K562 (cell line): ENCODE data around the gene RNF19B. TPM values are rescaled to one million over a fixed set of nuclear protein-coding genes. Genes with fewer than 3 reads are reported as not detected.

Source experiments
- ATAC-seq: fragments of 200-7000 bp; cut with Tn5 transposase; 3 replicates; pipeline ENCODE4 v1.9.1; 2020; ENCODE audit warnings: moderate library complexity
- BruUV-seq: library from RNA; stranded (reverse); fragments of 400-500 nt; replicated peaks from 2 replicates; lab custom pipeline; 2021; lab: Mats Ljungman, UMichigan
- CTCF ChIA-PET: fragments of 300-600 bp; formaldehyde crosslinking; extraction: SDS; loops from one replicate; lab custom pipeline; 2021; ENCODE audit warnings: low intra/inter-chr PET ratio; lab: Yijun Ruan, JAX
- POLR2A ChIA-PET: fragments of 300-600, 350-650 bp; sonication (Branson Sonifier 250); formaldehyde crosslinking; extraction: SDS; loops from one replicate; lab custom pipeline; 2021; ENCODE audit warnings: antibody characterized with exemption, inconsistent platforms; lab: Yijun Ruan, JAX
- DNase-seq, 4 experiments: peaks; one replicate each; pipeline versions ENCODE4 v3.0.0 to v3.0.0-alpha.2; 2011 to 2018; ENCODE audit warnings: low spot score in 3 of 4, mixed read lengths in 3 of 4; ENCODE audit errors: extremely low read depth in 1 of 4
- FAIRE-seq: peaks from 2 replicates; lab custom pipeline; 2011; peaks lifted over from hg19 to GRCh38; lab: Jason Lieb, UNC
- H2AFZ ChIP-seq: 2 replicates; pipeline ENCODE4 v1.6.0; 2011; ENCODE audit warnings: low read depth, low read length, control low read depth, inconsistent platforms
- H3K27ac ChIP-seq: fragments of 200-600 bp; 3 replicates; pipeline ENCODE4 v1.8.0; 2011; ENCODE audit warnings: low read depth, mild to moderate bottlenecking, control low read depth, inconsistent platforms, low read length, moderate library complexity, mixed read lengths; ENCODE audit errors: extremely low read depth
- H3K27me3 ChIP-seq, 2 experiments: fragments of 300-600 bp in 1 of 2; 2 replicates in 1 of 2; 3 replicates in 1 of 2; pipeline versions ENCODE4 v1.6.0 to v1.8.0; 2011; ENCODE audit warnings: inconsistent platforms in 2 of 2, low read length in 2 of 2, mild to moderate bottlenecking in 1 of 2, mixed read lengths in 1 of 2, moderate library complexity in 1 of 2; ENCODE audit not compliant: control insufficient read depth in 2 of 2, insufficient read depth in 2 of 2
- H3K36me3 ChIP-seq: fragments of 300-600 bp; 3 replicates; pipeline ENCODE4 v1.8.0; 2011; ENCODE audit warnings: mild to moderate bottlenecking, low read length, inconsistent platforms; ENCODE audit not compliant: control insufficient read depth, insufficient read depth
- H3K4me1 ChIP-seq, 2 experiments: fragments of 200-600 bp in 1 of 2; replicated peaks in 1 of 2; 2 replicates in 1 of 2; 3 replicates in 1 of 2; pipeline versions ENCODE4 v1.5.1 to v1.8.0; 2011; ENCODE audit warnings: inconsistent platforms in 2 of 2, low read length in 2 of 2, mild to moderate bottlenecking in 1 of 2, mixed read lengths in 1 of 2, moderate library complexity in 1 of 2; ENCODE audit not compliant: control insufficient read depth in 2 of 2, insufficient read depth in 2 of 2
- H3K4me2 ChIP-seq: 2 replicates; pipeline ENCODE4 v1.6.1; 2011; ENCODE audit warnings: low read length, control low read depth, inconsistent platforms, mixed read lengths; ENCODE audit not compliant: insufficient read depth
- H3K4me3 ChIP-seq: fragments of 200-600 bp; sonication (generic), shearing (Covaris generic); 2 replicates; pipeline ENCODE4 v1.5.1; 2016; ENCODE audit warnings: control low read depth, inconsistent platforms
- H3K79me2 ChIP-seq: fragments of 200-600 bp; 3 replicates; pipeline ENCODE4 v1.8.0; 2011; ENCODE audit warnings: low read length, inconsistent platforms; ENCODE audit not compliant: control insufficient read depth, insufficient read depth
- H3K9ac ChIP-seq, 2 experiments: 2 replicates each; pipeline versions ENCODE4 v1.6.0 to v1.6.1; 2011; ENCODE audit warnings: low read depth in 2 of 2, low read length in 2 of 2, control low read depth in 1 of 2, inconsistent platforms in 1 of 2, mild to moderate bottlenecking in 1 of 2, mixed read lengths in 1 of 2; ENCODE audit not compliant: insufficient read depth in 1 of 2
- H3K9me1 ChIP-seq: one replicate; pipeline ENCODE4 v1.6.0; 2011; ENCODE audit warnings: inconsistent platforms, mild to moderate bottlenecking, low read length, moderate library complexity; ENCODE audit not compliant: control insufficient read depth, insufficient read depth
- H3K9me3 ChIP-seq: replicated peaks from 2 replicates; pipeline ENCODE4 v1.5.1; 2011; ENCODE audit warnings: low read depth, low read length, inconsistent platforms; ENCODE audit not compliant: control insufficient read depth, insufficient read depth
- H4K20me1 ChIP-seq: replicated peaks from 2 replicates; pipeline ENCODE4 v1.6.1; 2011; ENCODE audit warnings: low read length, inconsistent platforms, mixed read lengths; ENCODE audit not compliant: control insufficient read depth, insufficient read depth
- ARID2 ChIP-seq: fragments of 450-650 bp; IDR thresholded peaks from 2 replicates; pipeline ENCODE4 v1.6.1; 2017; ENCODE audit warnings: antibody characterized with exemption, mild to moderate bottlenecking
- BHLHE40 ChIP-seq: IDR thresholded peaks from 2 replicates; pipeline ENCODE4 v1.6.1; 2011; ENCODE audit warnings: low read length, improper control_type of control experiment
- HMG20B ChIP-seq: fragments of 250-450 bp; sonication (Bioruptor Pico); IDR thresholded peaks from 2 replicates; pipeline ENCODE4 v1.5.0; 2021; ENCODE audit warnings: mild to moderate bottlenecking
- HSF4 ChIP-seq: fragments of 250-450 bp; sonication (Bioruptor Pico); IDR thresholded peaks from 2 replicates; pipeline ENCODE4 v2.1.2; 2022; ENCODE audit warnings: mild to moderate bottlenecking, moderate library complexity, borderline replicate concordance
- KAT8 ChIP-seq: fragments of 450-650 bp; IDR thresholded peaks from 2 replicates; pipeline ENCODE4 v1.6.1; 2016; ENCODE audit warnings: low read depth, mild to moderate bottlenecking
- MTF1 ChIP-seq: fragments of 250-450 bp; sonication (Bioruptor Pico); IDR thresholded peaks from 2 replicates; pipeline ENCODE4 v1.9.0; 2021; ENCODE audit warnings: moderate library complexity, mild to moderate bottlenecking, inconsistent platforms, borderline replicate concordance
- ZC3H4 ChIP-seq: sonication (generic); formaldehyde crosslinking; IDR thresholded peaks from 2 replicates; pipeline ENCODE4 v1.9.0; 2021; ENCODE audit warnings: missing genetic modification reagents, borderline replicate concordance
- ZKSCAN3 ChIP-seq: fragments of 250-450 bp; sonication (Bioruptor Pico); IDR thresholded peaks from 2 replicates; pipeline ENCODE4 v1.4.0; 2020
- ZNF324 ChIP-seq: fragments of 250-450 bp; sonication (Bioruptor Pico); IDR thresholded peaks from 2 replicates; pipeline ENCODE4 v1.4.0; 2020; ENCODE audit warnings: mild to moderate bottlenecking
- WGBS: fragments of 100-300 bp; shearing (Covaris generic); methylation state at CpG from one replicate; pipeline ENCODE4 v1.1.6; 2016; ENCODE audit warnings: low coverage, mixed read lengths; ENCODE audit not compliant: insufficient coverage; ENCODE audit errors: missing lambda C conversion rate; 5-methylcytosine and 5-hydroxymethylcytosine counted together
- in situ Hi-C: fragments of 300-500 bp; cut with MboI; formaldehyde crosslinking; loops from 4 replicates; pipeline ENCODE4 v1.15.0; 2018; ENCODE audit warnings: inconsistent platforms, mixed read lengths
- intact Hi-C: fragments of 100-400 bp; cut with micrococcal nuclease; formaldehyde crosslinking; loops from 2 replicates; pipeline ENCODE4 v1.14.2; 2022
- polyA plus RNA-seq, 8 experiments: library from polyadenylated mRNA; depleted of rRNA in 4 of 8; stranded (reverse) in 5 of 8; unstranded in 3 of 8; fragments of >200 nt; fragmentation: Nextera tagmentation in 2 of 8; fragmentation: Illumina TruSeq in 1 of 8; extraction: Ambion mirVana in 2 of 8; extraction: Trizol in 1 of 8; gene quantifications; 2 replicates each; pipeline versions ENCODE4 v1.2.1 to v1.2.3, GENCODE V29; 2011 to 2014; ENCODE audit warnings: inconsistent platforms in 1 of 8, missing spikeins in 1 of 8
- total RNA-seq, 7 experiments: library from RNA; depleted of rRNA in 6 of 7; stranded (reverse); fragments of >200 nt in 6 of 7; fragmentation: Illumina TruSeq in 2 of 7; extraction: Trizol in 2 of 7; gene quantifications; 2 replicates each; pipeline versions ENCODE4 v1.2.1 to v1.2.3, GENCODE V29; 2011 to 2021; ENCODE audit warnings: low replicate concordance in 1 of 7
- TF ChIP-seq, protein P1 (sequence below), 2 experiments: IDR thresholded peaks; 2 replicates each; pipeline ENCODE4 v1.6.1; 2011; ENCODE audit warnings: borderline replicate concordance in 1 of 2, control low read depth in 1 of 2, low read depth in 1 of 2, low read length in 1 of 2, mild to moderate bottlenecking in 1 of 2, mixed read lengths in 1 of 2, moderate library complexity in 1 of 2; ENCODE audit not compliant: insufficient read depth in 1 of 2, insufficient read length in 1 of 2, poor library complexity in 1 of 2, severe bottlenecking in 1 of 2; ENCODE audit errors: extremely low read depth in 1 of 2
- TF ChIP-seq, protein P2 (sequence below): fragments of 450-650 bp; formaldehyde crosslinking; IDR thresholded peaks from 2 replicates; pipeline ENCODE4 v1.4.0; 2020; ENCODE audit warnings: mild to moderate bottlenecking, moderate library complexity
- TF ChIP-seq, protein P3 (sequence below): fragments of 250-450 bp; sonication (Bioruptor Pico); IDR thresholded peaks from 2 replicates; pipeline ENCODE4 v1.5.0; 2021; ENCODE audit warnings: mild to moderate bottlenecking, borderline replicate concordance
- TF ChIP-seq, protein P4 (sequence below): IDR thresholded peaks from 2 replicates; pipeline ENCODE4 v1.6.1; 2011; ENCODE audit warnings: borderline replicate concordance, low read depth, mild to moderate bottlenecking, moderate library complexity, low read length; ENCODE audit not compliant: insufficient read depth, poor library complexity, severe bottlenecking

Gene RNF19B
- total and polyA plus RNA-seq, 9 of the 15 experiments (the other 6 are each of a cell fraction or from before 2014, with no cell fraction given) = 2.6 to 14.9 (median 10.1) TPM

DNA sequence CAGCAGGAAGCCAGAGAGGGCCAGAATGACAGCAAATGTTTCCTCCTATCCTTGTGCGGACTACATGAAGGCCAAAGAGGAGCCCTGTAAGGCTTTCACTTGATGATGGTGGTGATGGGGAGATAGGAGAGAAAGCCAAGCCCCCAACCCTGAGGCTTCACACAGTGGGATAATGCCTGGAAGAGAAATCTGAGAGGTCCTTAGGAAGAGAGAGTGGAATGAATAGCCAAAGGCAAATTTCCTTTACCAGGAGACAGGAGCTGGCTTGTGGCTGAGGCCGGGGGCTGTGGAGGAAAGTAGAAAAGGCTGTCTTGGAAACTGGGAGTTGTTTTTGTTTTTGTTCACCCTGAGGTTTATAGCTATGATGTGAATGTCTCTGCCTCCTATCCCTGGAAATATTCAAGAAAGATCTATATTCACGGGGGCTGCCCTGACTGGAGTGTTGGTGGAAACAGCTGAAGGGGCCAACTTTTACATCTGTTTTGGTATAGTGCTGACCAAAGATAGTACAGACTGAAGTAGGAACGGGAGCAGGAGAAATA, 13.0 kb upstream of the RNF19B start:
- Histone ChIP-seq H3K4me3 (no peak overlapping the region), H4K20me1 (no peaks in the 10 kb centered on the region), H3K4me1 (peaks cover 0 to 8% of the 10 kb centered on the region in 2 experiments; a peak in 4 of 5 replicates), H3K9me3 (no peaks in the 10 kb centered on the region; the same call in 1 of the 2 replicates), H3K36me3 (no peaks in the 10 kb centered on the region), H3K9ac (no peak overlapping the region), H2AFZ (no peak overlapping the region), H3K9me1 (no peaks in the 10 kb centered on the region), H3K79me2 (no peaks in the 10 kb centered on the region), H3K27ac (no peak overlapping the region), H3K4me2 (no peak overlapping the region), H3K27me3 (peaks cover 8 to 9% of the 10 kb centered on the region in 2 experiments)
- intact Hi-C loops (no loop called here), in situ Hi-C loops (no loop called here)
- ChIA-PET CTCF (interaction anchor here (0.6 kb wide), 1 partner anchor 1875 kb away, joined by 8 read pairs; no protein-coding TSS in a partner anchor), POLR2A (interaction anchor here (0.6 to 1.6 kb wide), 3 partner anchors 13 to 103 kb away, joined by 3 to 8 read pairs (median 4); partner anchors contain the start of genes AZIN2 and RNF19B)
- ATAC-seq (no peak), DNase-seq (no peak), FAIRE-seq (no peak)
- BruUV-seq = no TSS peak
- WGBS = 23% methylated on average over 4 of the region's 4 CpGs
- TF ChIP-seq ZC3H4 (CRISPR knock-in tag) (no peak), HSF4 (CRISPR knock-in tag) (no peak), KAT8 (no peak), ZNF324 (CRISPR knock-in tag) (no peak), BHLHE40 (no peak), ARID2 (no peak), HMG20B (CRISPR knock-in tag) (no peak), MTF1 (no peak), ZKSCAN3 (CRISPR knock-in tag) (no peak)
- TF ChIP-seq, protein P1, sequence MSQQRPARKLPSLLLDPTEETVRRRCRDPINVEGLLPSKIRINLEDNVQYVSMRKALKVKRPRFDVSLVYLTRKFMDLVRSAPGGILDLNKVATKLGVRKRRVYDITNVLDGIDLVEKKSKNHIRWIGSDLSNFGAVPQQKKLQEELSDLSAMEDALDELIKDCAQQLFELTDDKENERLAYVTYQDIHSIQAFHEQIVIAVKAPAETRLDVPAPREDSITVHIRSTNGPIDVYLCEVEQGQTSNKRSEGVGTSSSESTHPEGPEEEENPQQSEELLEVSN (IDR thresholded peaks at IDR 0.05; ENCODE audit: borderline replicate concordance in 1 of 2, extremely low read depth in 1 of 2, insufficient read depth in 1 of 2, insufficient read length in 1 of 2, low read depth in 1 of 2, low read length in 1 of 2, poor library complexity in 1 of 2, severe bottlenecking in 1 of 2) = no peak
- TF ChIP-seq, protein P2, sequence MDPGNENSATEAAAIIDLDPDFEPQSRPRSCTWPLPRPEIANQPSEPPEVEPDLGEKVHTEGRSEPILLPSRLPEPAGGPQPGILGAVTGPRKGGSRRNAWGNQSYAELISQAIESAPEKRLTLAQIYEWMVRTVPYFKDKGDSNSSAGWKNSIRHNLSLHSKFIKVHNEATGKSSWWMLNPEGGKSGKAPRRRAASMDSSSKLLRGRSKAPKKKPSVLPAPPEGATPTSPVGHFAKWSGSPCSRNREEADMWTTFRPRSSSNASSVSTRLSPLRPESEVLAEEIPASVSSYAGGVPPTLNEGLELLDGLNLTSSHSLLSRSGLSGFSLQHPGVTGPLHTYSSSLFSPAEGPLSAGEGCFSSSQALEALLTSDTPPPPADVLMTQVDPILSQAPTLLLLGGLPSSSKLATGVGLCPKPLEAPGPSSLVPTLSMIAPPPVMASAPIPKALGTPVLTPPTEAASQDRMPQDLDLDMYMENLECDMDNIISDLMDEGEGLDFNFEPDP = no peak
- TF ChIP-seq, protein P3, sequence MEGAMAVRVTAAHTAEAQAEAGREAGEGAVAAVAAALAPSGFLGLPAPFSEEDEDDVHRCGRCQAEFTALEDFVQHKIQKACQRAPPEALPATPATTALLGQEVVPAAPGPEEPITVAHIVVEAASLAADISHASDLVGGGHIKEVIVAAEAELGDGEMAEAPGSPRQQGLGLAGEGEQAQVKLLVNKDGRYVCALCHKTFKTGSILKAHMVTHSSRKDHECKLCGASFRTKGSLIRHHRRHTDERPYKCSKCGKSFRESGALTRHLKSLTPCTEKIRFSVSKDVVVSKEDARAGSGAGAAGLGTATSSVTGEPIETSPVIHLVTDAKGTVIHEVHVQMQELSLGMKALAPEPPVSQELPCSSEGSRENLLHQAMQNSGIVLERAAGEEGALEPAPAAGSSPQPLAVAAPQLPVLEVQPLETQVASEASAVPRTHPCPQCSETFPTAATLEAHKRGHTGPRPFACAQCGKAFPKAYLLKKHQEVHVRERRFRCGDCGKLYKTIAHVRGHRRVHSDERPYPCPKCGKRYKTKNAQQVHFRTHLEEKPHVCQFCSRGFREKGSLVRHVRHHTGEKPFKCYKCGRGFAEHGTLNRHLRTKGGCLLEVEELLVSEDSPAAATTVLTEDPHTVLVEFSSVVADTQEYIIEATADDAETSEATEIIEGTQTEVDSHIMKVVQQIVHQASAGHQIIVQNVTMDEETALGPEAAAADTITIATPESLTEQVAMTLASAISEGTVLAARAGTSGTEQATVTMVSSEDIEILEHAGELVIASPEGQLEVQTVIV (CRISPR knock-in tag) = no peak
- TF ChIP-seq, protein P4, sequence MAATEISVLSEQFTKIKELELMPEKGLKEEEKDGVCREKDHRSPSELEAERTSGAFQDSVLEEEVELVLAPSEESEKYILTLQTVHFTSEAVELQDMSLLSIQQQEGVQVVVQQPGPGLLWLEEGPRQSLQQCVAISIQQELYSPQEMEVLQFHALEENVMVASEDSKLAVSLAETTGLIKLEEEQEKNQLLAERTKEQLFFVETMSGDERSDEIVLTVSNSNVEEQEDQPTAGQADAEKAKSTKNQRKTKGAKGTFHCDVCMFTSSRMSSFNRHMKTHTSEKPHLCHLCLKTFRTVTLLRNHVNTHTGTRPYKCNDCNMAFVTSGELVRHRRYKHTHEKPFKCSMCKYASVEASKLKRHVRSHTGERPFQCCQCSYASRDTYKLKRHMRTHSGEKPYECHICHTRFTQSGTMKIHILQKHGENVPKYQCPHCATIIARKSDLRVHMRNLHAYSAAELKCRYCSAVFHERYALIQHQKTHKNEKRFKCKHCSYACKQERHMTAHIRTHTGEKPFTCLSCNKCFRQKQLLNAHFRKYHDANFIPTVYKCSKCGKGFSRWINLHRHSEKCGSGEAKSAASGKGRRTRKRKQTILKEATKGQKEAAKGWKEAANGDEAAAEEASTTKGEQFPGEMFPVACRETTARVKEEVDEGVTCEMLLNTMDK = no peak
